Keratinocyte (primary cell): ENCODE results near the gene CTNND2.

Experiments used
- EZH2 ChIP-seq: IDR thresholded peaks from one replicate; pipeline ENCODE4 v1.6.1; 2012; ENCODE audit warnings: inconsistent platforms, mild to moderate bottlenecking, low read length, moderate library complexity
- TF ChIP-seq, protein P1 (sequence below), 3 experiments: IDR thresholded peaks in 1 of 3; conservative IDR thresholded peaks in 1 of 3; optimal IDR thresholded peaks in 1 of 3; 2 replicates in 2 of 3; 3 replicates in 1 of 3; pipeline versions ENCODE3 to v1.5.1; 2011; ENCODE audit warnings: low read length in 3 of 3, mild to moderate bottlenecking in 3 of 3, moderate library complexity in 2 of 3, control low read depth in 1 of 3, inconsistent platforms in 1 of 3; ENCODE audit not compliant: insufficient read depth in 2 of 3; ENCODE audit errors: extremely low read depth in 1 of 3

DNA sequence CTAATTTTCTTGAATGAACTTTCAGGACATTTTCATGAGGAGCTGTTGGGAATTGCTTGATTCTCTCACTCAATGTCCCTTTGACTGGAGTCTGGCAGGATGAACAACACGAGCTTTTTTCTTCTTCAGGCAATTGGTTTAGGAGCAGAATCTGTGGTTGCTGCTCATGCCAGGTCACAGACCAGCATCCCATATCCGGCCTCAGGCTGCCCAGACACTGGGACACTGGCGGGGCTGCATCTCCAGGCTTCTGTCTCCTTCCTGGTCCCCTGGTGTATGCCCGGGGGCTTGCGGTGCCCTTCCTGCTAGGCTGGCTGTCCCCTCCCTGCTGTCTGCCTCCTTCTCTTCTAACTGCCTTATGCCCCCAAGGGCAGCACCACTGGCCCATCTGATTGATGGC is 831.7 kb downstream of the CTNND2 start:
- TF ChIP-seq, protein P1, sequence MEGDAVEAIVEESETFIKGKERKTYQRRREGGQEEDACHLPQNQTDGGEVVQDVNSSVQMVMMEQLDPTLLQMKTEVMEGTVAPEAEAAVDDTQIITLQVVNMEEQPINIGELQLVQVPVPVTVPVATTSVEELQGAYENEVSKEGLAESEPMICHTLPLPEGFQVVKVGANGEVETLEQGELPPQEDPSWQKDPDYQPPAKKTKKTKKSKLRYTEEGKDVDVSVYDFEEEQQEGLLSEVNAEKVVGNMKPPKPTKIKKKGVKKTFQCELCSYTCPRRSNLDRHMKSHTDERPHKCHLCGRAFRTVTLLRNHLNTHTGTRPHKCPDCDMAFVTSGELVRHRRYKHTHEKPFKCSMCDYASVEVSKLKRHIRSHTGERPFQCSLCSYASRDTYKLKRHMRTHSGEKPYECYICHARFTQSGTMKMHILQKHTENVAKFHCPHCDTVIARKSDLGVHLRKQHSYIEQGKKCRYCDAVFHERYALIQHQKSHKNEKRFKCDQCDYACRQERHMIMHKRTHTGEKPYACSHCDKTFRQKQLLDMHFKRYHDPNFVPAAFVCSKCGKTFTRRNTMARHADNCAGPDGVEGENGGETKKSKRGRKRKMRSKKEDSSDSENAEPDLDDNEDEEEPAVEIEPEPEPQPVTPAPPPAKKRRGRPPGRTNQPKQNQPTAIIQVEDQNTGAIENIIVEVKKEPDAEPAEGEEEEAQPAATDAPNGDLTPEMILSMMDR (optimal IDR thresholded peaks at IDR 0.05 in 1 of 3, IDR thresholded peaks at IDR 0.05 in 1 of 3, conservative IDR thresholded peaks at IDR 0.05 in 1 of 3; ENCODE audit: extremely low read depth in 1 of 3, insufficient read depth in 2 of 3, low read length in 3 of 3) = no peak
- no peak for TF ChIP-seq EZH2
